ENCODE measurements around the gene SMIM9.
"Not testable (repeated sequence)": the region's sequence is repeated elsewhere in the genome, so short reads cannot be mapped to it uniquely, and the experiment has no call there.

GRCh38 chrX:154884069-154884468, 49.6 kb upstream of the SMIM9 start:
- not testable (repeated sequence) for TF ChIP-seq CTCF, POLR2A, EP300, POLR2AphosphoS5 (IDR thresholded peaks at IDR 0.05)

All from sigmoid colon (tissue), 4 donors.